ENCODE data around the gene DLGAP1.

Gene DLGAP1

GRCh38 chr18:3842844-3843243 is 612.3 kb downstream of the DLGAP1 start:
- DNase-seq = no peak

GRCh38 chr18:3840766-3841165 is 614.3 kb downstream of the DLGAP1 start:
- DNase-seq = no peak

- DNase-seq = no peak
Measured at GRCh38 chr18:3839581-3839981, 615.5 kb downstream of the DLGAP1 start.

- DNase-seq = no peak
Measured at GRCh38 chr18:3836483-3837335, 618.4 kb downstream of the DLGAP1 start.

GRCh38 chr18:3832025-3832638 is 623.0 kb downstream of the DLGAP1 start:
- no peak for DNase-seq

GRCh38 chr18:3830604-3831003 is 624.5 kb downstream of the DLGAP1 start:
- DNase-seq = no peak

- DNase-seq = no peak
Measured at GRCh38 chr18:3827236-3827845, 627.8 kb downstream of the DLGAP1 start.

GRCh38 chr18:3826021-3826420 is 629.1 kb downstream of the DLGAP1 start:
- no peak for DNase-seq

- DNase-seq = no peak
Measured at GRCh38 chr18:3824101-3824500, 631.0 kb downstream of the DLGAP1 start.

- DNase-seq = no peak
Measured at GRCh38 chr18:3823073-3823472, 632.0 kb downstream of the DLGAP1 start.

- no peak for DNase-seq
Measured at GRCh38 chr18:3821524-3821923, 633.6 kb downstream of the DLGAP1 start.

GRCh38 chr18:3819961-3820360 is 635.1 kb downstream of the DLGAP1 start:
- DNase-seq = no peak

GRCh38 chr18:3816610-3817363 is 638.3 kb downstream of the DLGAP1 start:
- no peak for DNase-seq

GRCh38 chr18:3815991-3816390 is 639.1 kb downstream of the DLGAP1 start:
- DNase-seq = no peak

GRCh38 chr18:3814816-3815215 is 640.3 kb downstream of the DLGAP1 start:
- no peak for DNase-seq

- DNase-seq = no peak
Measured at GRCh38 chr18:3810296-3810695, 644.8 kb downstream of the DLGAP1 start.

- DNase-seq = no peak
Measured at GRCh38 chr18:3808985-3809780, 645.9 kb downstream of the DLGAP1 start.

GRCh38 chr18:3806656-3807055 is 648.5 kb downstream of the DLGAP1 start:
- no peak for DNase-seq

- no peak for DNase-seq
Measured at GRCh38 chr18:3804336-3804735, 650.8 kb downstream of the DLGAP1 start.

- no peak for DNase-seq
Measured at GRCh38 chr18:3803350-3803749, 651.8 kb downstream of the DLGAP1 start.

- DNase-seq = no peak
Measured at GRCh38 chr18:3799515-3799914, 655.6 kb downstream of the DLGAP1 start.

- no peak for DNase-seq
Measured at GRCh38 chr18:3798032-3798431, 657.1 kb downstream of the DLGAP1 start.

Data from activated CD4-positive, alpha-beta T cell treated with anti-CD3 and anti-CD28 coated beads, Interleukin-2, amount 50 U/mL, for 48 hours (primary cell).